Fibroblast of skin of right biceps (primary cell): ENCODE data around the gene HRH2.
"Not testable (repeated sequence)": the region's sequence is repeated elsewhere in the genome, so short reads cannot be mapped to it uniquely, and the experiment has no call there.

Experiments
- DNase-seq: peaks from one replicate; pipeline ENCODE4 v3.0.0-alpha.2; 2013

HRH2 gene, protein sequence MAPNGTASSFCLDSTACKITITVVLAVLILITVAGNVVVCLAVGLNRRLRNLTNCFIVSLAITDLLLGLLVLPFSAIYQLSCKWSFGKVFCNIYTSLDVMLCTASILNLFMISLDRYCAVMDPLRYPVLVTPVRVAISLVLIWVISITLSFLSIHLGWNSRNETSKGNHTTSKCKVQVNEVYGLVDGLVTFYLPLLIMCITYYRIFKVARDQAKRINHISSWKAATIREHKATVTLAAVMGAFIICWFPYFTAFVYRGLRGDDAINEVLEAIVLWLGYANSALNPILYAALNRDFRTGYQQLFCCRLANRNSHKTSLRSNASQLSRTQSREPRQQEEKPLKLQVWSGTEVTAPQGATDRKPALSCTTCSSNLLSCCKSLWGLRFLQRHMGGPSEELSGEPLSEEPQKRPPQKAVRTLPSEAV

DNA sequence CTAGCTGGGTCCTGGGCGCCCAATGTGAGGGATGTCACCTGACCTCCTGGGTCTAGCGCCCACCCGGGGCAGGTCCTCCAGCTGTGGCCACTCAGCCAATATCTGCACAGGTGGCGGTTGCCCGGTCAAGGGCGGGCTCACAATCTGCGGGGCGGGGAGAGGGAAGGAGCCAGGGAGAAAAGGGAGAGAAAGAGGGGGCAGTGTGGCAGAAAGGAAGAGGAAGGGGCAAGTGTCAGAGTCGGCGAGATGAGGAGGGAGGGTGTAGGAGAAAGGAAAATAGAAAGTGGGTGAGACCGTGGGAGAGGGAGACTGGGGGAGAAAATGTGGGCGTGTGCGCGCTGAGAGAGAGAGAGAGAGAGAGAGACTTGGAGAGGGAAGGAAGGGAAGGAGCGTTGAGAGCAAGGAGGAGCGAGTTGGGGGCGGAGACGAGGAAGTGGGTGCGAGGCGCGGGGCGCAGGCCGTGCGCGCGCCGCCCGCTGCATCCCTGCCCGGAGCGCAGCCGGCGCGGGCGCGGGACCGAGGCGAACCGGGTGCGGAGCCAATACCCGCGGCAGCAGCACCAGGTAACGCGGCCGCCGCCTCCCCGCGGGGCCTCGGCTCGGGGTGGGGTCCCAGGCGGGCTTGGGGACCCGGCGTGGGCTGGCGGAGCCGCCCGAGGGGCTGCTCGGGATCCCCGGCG, at the start of gene HRH2:
Gene HRH2, plus strand, starts transcription at position 479 of the 679 bp plus-strand sequence. CDS start 25,163 bp downstream, outside the sequence.
- no peak for DNase-seq

DNA sequence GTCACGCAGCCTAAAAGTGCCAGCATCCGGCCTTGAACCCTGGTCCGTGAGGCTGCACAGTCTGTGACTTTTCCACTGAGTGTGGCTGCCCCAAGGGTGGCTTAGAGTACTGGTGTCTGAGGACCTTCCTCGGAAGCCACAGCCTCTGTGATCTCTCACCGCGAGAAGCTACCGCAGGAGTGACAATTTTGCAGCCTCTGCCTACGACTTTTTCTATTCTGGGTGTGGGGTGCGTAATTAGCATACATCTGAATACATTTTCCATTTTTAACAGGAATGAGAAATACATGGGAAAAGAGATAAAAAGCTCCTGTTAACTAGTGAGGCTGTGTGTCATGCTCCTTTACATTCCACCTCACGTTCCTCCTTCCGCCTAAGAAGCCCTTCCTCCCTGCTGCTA, 48.3 kb upstream of the HRH2 start:
- DNase-seq, result no peak

DNA sequence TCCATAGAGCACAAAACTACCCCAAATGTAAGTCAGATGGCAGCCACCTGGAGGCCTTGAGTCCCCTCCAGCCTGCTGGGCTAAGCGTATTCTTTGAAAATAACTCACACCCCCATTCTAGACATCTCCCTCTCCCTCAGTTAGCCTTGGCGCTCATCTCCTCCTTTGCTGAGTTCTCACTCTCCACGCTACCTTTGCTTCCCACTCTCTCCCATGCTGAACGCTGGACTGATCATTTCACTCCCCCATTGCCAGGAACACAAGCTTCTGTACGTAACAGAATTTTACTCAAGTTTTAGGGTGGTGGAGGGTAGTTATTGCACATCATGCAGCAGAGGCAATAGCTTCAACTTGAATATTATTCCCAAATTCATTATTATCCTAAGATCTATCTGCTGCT, 47.5 kb upstream of the HRH2 start:
- no peak for DNase-seq

DNA sequence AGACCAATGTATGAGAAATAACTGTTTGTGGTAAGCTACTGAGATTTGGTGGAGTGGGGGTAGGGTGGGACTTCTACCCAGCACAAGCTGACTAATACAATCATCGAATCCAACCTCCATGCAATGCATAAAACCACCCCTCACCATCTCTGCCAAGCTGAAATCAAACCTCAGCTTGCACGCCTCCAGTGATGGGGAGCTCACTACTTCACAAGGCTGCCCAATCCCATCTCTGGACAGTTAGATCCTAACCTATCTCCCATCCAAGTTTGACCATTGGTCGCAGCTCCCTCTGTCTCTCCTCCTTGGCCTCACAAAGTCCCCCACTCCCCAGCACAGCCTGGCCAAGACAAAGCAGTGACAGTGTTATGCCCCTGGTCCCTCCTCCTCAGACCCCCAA, 47.0 kb upstream of the HRH2 start:
- DNase-seq, result no peak

DNA sequence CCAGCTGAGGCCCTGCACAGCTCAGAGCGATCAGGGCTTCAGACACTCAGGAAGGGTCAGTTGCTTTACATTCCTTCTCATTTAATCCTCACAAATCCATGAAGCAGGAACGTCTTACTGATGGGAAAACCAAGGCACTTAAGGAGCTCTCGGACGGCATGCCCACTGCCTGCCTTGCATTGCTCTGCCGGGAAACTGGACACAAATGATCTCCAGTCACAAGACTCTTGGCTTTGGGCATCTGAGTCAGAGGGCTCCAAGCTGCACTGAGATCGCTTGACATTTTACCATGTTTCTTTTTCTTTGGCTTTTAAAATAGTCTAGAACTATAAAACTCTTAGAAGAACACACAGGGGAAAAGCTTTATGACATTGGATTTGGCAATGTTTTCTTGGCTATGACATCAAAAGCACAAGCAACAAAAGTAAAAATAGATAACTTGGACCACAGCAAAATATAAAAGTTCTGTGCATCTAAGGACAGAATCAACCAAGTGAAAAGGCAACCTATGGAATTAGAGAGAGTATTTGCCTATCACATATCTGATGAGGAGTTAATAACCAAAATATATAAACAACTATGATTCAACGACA, 43.6 kb upstream of the HRH2 start:
- no peak for DNase-seq

DNA sequence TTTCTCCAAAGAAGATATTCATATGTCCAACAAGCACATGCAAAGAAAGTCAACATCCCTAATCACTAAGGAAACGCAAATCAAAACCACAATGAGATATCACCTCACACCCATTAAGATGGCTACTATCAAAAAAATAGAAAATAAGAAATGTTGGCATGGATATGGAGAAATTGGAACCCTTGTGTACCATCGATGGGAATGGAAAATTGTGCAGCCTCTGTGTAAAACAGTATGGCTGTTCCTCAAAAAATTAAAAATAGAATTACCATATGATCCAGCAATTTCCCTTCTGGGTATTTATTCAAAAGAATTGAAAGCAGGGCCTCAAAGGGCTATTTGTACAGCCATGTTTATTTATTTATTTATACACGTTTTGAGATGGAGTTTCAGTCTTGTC, 43.0 kb upstream of the HRH2 start:
- DNase-seq, result no peak

DNA sequence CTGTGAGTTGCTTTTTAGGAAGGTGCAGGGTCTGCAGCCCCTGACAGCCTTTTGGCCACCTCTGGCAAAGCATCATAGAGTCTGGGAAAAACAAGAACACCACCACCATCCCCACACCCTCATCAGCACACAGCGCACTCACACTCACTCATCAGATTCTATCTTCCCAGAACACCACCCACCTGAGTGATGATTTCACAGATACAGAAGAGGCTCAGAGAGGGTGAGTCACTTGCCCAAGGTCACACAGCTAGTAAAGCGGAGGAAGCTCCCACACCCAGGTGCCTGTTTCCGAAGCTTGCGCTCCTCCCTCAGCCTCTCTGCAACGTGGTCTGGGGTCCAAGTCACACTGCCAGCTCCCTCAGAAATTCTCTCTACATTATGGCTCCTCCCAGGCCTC, 41.8 kb upstream of the HRH2 start:
- no peak for DNase-seq

DNA sequence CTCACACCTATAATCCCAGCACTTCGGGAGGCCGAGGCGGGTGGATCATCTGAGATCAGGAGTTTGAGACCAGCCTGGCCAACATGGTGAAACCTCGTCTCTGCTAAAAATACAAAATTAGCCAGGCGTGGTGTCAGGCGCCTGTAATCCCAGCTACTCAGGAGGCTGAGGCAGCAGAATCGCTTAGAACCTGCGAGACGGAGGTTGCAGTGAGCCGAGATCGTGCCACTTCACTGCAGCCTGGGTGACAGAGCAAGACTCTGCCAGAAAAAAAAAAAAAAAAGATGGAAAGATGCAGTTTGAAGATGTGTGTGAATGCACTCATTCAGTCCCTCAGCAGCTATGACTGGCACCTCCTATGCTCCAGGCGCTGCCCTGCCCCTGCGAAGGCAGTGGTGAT, 41.3 kb upstream of the HRH2 start:
- not testable (repeated sequence) for DNase-seq

DNA sequence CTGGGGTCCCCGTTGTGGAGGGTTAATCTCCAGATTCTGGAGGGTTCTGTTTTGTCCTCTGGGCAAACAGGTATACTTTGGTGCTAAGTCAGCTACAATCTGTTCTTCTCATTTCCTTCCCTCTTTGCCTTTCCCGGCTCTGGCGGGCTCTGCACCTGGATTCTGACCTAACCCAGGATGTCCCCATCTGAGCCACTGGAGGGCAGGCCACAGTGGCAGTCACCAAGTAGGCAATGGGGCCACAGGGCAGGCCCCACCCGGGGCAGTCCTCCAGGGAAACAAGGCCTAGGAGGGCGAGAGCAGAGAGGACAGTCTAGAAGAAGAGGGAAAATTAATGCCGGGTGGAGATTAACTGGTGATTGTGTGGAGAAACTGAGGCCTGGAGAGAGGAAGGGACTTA, 40.4 kb upstream of the HRH2 start:
- no peak for DNase-seq

DNA sequence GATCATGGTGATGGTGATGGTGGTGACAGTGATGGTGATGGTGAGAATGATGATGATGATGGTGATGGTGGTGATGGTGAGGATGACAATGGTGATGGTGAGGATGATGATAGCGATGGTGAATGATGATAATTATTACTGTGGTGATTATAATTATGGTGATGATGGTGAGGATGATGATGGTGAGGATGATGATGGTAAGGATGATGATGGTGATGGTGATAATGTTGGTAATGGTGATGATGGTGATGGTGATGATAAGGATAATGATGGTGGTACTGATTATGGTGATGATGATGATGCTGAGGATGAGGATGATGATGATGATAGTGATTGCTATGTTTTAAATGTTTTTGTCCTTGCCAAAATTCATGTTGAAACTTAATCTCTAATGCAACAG, 37.3 kb upstream of the HRH2 start:
- DNase-seq, result no peak

DNA sequence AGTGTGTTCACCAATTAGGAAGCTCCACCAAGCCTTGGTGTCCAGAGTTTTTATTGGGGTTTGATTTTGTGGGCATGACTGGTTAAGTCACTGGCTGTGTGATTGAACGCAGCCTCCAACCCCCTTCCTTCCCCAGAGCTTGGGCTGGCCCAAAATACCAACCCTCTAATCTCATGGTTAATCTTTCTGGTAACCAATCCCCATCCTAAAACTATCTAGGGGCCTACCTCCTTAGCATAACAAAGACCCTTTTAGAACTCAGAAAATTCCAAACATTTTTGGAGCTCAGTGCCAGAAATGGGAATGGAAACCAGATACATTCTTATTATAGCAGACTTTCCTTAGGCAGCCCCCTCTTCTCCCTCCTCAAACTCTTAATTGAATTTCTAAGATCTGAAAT, 35.9 kb upstream of the HRH2 start:
- no peak for DNase-seq

DNA sequence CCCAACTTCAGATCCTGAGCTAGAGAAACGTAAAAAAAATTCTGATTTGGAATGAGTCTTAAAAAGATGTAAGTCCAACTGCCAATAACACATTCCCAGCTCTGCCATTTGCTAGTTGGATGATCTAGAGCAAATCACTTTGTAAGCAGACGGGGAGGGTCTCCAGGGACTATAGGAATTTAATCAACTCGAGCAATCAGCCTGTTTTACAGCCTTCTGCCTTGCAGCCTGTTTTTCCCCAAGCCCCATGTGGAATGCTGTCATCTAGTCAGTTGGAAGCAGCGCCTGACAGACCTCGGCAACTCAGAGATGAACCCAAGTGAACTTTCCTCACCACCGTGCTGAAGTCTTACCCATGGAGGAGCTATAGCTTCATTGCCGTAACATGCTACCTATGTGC, 34.8 kb upstream of the HRH2 start:
- no peak for DNase-seq

DNA sequence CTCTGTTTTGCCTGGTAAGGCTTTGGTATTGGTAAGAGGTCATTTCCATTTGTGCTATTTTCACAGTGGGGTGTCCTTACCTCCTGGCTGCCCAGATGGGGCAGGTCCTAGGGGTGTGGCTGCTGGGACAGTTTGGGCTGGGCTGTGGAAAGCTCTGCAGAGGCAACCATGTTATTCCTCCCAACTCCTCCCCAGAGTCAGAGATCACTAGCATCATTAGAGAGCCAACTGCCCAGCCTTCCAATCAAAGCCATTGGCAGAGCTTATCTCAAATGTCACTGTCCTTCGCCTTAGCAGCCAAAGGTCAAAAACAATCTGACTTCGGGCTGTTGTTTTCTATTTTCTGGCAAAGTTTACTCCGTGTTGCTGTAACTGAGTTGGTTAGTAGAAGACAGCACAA, 33.6 kb upstream of the HRH2 start:
- no peak for DNase-seq

DNA sequence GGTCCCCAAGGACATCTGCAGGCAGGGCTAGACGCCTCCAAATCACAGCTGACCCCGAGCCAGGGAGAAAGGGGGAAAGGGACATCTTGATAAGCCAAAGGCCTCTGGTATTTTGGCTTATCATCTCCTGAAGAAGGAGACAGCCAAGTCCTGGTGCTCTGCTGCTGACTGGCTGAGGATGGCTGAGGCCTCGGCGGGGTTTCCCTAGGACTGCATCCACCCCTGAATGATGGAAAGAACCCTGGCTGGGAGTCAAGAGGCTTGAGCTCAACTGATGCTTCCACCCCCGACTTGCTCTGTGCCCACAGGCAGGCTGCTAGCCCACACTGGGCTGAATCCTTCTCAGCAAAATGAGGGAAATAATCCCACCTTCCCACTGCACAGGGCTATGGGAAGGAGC, 30.9 kb upstream of the HRH2 start:
- DNase-seq, result no peak

DNA sequence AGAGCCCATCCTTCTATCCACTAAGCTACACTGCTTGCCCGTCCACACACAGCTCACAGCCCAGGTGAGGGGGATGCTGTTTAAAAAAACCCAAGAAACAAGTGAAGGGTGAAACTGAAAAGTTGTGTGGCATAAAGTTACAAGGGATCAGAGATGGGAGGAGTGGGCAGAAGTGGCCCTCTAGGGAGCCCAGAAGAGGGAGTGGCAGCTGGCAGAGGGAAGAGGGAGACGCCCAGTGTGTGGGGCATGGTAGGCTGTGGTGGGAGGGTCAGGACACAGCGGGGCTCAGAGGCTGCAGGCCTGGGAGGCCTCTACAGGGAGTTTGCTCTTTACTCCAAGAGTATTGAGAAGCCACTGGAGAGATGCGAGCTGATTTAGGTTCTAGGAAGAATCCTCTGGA, 30.1 kb upstream of the HRH2 start:
- no peak for DNase-seq

DNA sequence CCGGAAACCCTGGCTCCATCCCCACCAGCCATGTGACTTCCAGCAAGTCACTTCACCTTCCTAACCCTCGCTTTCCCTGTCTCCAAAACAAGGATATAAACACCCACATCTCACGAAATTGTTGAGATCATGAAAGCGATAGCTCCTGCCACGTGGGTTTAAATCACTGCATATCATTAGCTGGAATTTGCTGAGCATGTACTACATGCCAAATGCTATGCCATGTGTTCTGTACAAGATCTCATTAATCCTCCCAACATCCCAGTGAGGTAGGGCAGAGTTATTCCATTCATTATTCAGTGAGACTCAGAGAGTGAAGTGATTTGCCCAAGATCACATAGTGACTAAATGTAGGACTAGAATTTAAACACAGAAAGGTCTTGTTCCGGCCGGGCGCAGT, 29.2 kb upstream of the HRH2 start:
- DNase-seq, result no peak

DNA sequence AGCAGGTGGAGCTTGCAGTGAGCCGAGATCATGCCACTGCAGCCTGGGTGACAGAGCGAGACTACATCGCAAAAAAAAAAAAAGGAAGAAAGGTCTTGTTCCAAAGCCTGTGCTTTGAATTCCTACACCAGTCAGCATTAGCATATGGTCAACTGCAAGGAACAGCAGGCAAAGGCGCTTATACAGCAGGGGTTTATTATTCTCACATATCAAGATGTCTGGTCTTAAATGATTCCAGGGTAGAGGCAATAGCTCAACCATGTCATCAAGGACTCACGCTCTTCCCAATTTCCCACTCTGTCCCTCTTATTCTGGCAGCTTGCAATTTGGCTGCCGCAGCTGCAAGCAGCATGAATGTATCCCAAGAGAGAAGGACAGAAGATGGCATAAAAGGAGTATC, 28.6 kb upstream of the HRH2 start:
- no peak for DNase-seq

DNA sequence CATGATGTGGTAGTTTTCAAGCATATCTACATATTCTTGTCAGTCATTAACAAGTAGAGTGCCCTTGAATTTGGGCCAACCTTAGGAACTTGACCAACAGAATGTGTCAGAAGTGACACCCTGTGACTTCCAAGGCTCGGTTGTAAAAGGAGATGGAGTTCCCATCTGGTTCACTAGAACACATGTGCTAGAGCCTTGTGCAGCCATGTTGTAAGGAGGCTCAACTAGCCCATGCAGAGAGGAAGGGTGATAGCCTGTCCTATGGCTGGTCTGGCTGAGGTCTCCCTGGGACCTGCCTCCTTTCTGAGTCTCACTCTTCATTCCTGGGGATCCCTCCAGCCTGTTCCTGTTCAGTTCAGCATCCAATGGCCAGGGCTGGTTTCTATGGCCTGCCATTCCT, 28.1 kb upstream of the HRH2 start:
- DNase-seq, result no peak

DNA sequence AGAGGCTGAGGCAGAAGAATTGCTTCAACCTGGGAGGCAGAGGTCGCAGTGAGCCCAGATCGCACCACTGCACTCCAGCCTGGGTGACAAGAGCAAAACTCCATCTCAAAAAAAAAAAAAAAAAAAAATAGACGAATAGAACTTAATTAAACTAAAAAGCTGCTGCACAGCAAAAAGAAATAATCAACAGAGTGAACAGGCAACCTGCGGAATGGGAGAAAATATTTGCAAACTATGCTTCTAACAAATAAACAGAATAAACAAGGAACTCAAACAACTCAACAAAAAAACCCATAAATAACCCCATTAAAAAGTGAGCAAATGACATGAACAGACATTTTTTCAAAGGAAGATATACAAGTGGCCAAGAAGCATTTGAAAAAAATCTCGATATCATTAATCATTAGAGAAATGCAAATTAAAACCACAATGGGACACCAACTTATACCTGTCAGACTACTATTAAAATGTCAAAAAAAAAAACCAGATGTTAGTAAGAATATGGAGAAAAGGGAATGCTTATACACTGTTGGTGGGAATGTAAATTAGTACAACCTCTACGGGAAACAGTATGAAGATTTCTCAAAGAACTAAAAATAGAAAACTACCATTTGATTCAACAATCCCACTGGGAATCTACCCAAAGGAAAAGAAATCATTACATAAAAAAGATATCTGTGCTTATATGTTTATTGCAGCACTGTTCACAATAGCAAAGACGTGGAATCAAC, 21.9 kb upstream of the HRH2 start:
- DNase-seq, result no peak

DNA sequence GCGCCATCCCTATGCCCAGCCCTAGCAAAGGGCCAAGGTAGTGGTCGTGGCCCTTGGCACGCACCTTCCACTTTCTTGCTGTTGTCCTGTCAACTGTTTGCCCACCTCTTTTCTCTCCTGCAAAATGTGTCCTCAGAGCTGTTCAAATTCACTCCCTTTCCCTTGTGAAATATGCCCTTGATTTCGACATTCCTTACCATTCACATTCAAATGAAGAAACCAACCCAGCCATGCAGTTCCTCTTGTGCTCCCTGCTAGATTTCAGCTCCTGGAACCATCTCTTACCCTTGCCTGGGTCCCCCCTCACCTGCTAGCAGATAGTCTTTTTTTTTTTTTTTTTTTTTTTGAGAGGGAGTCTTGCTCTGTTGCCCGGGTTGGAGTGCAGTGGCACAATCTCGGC, 19.6 kb upstream of the HRH2 start:
- DNase-seq, result no peak

DNA sequence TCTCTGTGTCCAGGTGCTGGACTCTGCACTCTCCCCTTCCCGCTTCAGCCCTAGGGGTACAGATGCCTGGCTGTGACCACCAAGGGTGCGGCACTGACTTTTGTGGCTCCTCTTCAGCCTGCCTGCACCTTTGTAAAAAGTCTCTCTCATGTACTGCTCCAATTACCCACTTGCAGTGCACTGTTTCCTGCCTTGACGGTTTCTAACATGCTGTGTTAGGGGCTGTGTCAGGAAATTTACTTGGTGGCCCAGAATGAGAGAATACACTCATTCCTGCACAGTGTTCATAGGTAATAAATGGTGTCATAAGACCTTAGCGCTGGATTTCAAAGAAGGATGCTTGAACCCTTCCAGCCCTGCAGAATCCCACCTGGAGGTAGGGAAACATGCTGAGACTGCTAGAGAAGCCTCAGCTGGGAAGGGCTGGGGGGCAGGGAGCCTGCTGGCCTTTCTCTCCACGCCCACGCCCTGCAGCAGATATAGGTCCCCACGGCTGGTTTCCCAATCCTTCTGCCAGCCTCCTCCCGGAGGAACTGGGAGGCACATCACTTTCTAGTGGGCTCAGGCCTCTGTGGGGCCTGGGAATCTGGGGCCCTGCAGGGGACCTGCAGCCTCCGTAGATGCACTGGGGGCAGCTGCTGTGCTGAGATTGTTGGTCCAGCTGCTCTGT, 17.6 kb upstream of the HRH2 start:
- DNase-seq, result no peak

DNA sequence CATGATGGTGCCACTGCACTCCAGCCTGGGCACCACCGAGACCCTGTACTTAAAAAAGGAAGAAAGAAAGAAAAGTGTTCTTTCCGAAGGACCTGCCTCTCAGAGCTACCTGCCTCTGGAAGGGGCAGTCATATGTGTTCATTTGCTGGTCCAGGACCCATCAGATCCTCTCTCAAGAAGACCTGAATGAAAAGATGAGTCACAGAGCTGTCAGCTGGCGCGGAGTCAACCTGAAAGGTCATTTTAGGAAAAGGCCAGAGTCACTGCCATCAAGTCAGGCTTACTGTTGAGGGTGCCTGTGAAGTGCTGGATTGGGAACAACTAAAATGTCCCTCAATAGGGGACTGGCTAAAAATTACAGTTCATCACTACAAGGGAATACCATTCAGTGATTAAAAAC, 14.9 kb upstream of the HRH2 start:
- DNase-seq, result no peak

DNA sequence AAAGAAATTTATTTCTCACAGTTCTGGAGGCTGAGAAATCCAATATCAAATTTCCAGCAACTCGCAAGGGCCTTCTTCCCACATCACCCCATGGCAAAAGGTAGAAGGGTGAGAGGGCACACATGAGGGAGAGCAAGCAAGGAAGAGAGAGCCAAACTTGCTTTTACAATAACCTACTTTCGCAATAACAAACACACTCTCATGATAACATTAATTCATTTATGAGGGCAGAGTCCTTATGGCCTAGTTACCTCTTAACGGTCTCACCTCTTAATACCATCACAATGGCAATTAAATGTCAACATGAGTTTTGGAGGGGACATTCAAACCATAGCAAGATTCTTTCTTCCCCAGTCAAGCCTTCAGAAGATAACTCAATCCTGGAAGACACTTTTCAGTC, 11.6 kb upstream of the HRH2 start:
- no peak for DNase-seq
